ENCODE measurements around the gene LENG8.
"Not testable (repeated sequence)": the region's sequence is repeated elsewhere in the genome, so short reads cannot be mapped to it uniquely, and the experiment has no call there.

The LENG8 gene

GRCh38 chr19:54502518-54503048, 53.6 kb downstream of the LENG8 start, which contains the start of gene LAIR2:
Gene LAIR2, plus strand, starts transcription at chr19:54502831. Its CDS starts 88 bp downstream, at chr19:54502919.
- TF ChIP-seq, protein P1, sequence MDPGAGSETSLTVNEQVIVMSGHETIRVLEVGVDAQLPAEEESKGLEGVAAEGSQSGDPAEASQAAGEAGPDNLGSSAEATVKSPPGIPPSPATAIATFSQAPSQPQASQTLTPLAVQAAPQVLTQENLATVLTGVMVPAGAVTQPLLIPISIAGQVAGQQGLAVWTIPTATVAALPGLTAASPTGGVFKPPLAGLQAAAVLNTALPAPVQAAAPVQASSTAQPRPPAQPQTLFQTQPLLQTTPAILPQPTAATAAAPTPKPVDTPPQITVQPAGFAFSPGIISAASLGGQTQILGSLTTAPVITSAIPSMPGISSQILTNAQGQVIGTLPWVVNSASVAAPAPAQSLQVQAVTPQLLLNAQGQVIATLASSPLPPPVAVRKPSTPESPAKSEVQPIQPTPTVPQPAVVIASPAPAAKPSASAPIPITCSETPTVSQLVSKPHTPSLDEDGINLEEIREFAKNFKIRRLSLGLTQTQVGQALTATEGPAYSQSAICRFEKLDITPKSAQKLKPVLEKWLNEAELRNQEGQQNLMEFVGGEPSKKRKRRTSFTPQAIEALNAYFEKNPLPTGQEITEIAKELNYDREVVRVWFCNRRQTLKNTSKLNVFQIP (CRISPR knock-in tag; IDR thresholded peaks at IDR 0.05; ENCODE audit: borderline replicate concordance, low read depth): no peak
- TF ChIP-seq ZNF70 (CRISPR knock-in tag; IDR thresholded peaks at IDR 0.05) (no peak), GLIS3 (CRISPR knock-in tag; IDR thresholded peaks at IDR 0.05) (no peak), OSR1 (CRISPR knock-in tag; IDR thresholded peaks at IDR 0.05) (no peak), ZFP30 (CRISPR knock-in tag; IDR thresholded peaks at IDR 0.05) (no peak), TSHZ2 (CRISPR knock-in tag; IDR thresholded peaks at IDR 0.05) (no peak), ZC3H10 (CRISPR knock-in tag; IDR thresholded peaks at IDR 0.05) (no peak), BACH2 (CRISPR knock-in tag; IDR thresholded peaks at IDR 0.05; ENCODE audit: borderline replicate concordance) (no peak), TCF4 (CRISPR knock-in tag; IDR thresholded peaks at IDR 0.05; ENCODE audit: borderline replicate concordance) (no peak)
- ATAC-seq: no peak

GRCh38 chr19:54505542-54505941, 56.5 kb downstream of the LENG8 start:
- ATAC-seq: not testable (repeated sequence)

- TF ChIP-seq PATZ1 (CRISPR knock-in tag; IDR thresholded peaks at IDR 0.05; ENCODE audit: borderline replicate concordance) (no peak), ZNF70 (CRISPR knock-in tag; IDR thresholded peaks at IDR 0.05) (no peak), TOX (CRISPR knock-in tag; IDR thresholded peaks at IDR 0.05; ENCODE audit: borderline replicate concordance) (no peak), ZNF8 (CRISPR knock-in tag; IDR thresholded peaks at IDR 0.05) (no peak), ZNF565 (CRISPR knock-in tag; conservative IDR thresholded peaks at IDR 0.05; ENCODE audit: low read depth) (no peak), ESRRG (CRISPR knock-in tag; IDR thresholded peaks at IDR 0.05) (no peak), TCF4 (CRISPR knock-in tag; IDR thresholded peaks at IDR 0.05; ENCODE audit: borderline replicate concordance) (no peak)
- no peak for ATAC-seq
Observed at GRCh38 chr19:54506079-54506478, 57.1 kb downstream of the LENG8 start.

DNA sequence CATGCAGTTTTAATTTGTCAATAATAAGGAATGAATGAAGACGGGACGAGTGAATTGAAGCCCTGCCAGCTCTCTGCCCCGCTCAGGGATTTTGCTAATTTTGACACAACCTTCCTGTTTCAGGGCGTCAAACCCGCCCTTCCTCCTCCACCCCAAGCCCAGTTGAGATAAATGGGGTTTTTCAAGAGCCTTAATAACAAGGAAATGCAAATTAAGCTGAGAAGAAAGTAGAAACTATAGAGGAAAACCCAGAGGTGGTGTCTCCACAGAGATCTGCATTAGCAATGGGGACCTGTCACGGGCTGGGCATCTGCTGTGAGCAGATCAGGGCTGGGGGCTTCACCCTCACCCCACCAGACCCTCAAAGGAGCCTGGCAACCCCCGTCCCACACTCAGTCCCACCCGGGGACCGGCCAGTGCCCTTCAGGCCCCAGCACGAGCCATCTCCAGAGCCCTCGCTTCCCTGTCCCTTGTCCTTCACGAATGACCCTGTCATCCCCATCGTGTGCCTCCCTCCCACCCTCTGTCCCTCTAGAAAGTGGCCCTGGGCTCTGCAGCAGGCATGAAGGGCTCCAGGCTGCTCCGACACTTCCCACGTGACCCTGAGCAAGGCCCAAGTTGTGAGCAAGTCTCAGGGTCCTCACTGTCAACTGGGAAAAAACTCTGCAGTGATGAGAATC, 58.2 kb downstream of the LENG8 start:
- not testable (repeated sequence) for ATAC-seq

DNA sequence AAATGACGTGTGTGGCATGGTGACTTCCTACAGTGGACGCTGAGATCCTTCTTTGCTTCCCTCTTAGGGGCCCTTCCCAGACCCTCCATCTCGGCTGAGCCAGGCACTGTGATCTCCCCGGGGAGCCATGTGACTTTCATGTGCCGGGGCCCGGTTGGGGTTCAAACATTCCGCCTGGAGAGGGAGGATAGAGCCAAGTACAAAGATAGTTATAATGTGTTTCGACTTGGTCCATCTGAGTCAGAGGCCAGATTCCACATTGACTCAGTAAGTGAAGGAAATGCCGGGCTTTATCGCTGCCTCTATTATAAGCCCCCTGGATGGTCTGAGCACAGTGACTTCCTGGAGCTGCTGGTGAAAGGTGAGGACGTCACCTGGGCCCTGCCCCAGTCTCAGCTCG, 58.8 kb downstream of the LENG8 start:
- no peak for ATAC-seq
- TF ChIP-seq CSDC2 (CRISPR knock-in tag; IDR thresholded peaks at IDR 0.05) (no peak), ZNF8 (CRISPR knock-in tag; IDR thresholded peaks at IDR 0.05) (no peak), ZFP3 (CRISPR knock-in tag; IDR thresholded peaks at IDR 0.05) (no peak), ZNF565 (CRISPR knock-in tag; conservative IDR thresholded peaks at IDR 0.05; ENCODE audit: low read depth) (no peak), GLIS3 (CRISPR knock-in tag; IDR thresholded peaks at IDR 0.05) (no peak), RARB (CRISPR knock-in tag; IDR thresholded peaks at IDR 0.05) (no peak), ZFP30 (CRISPR knock-in tag; IDR thresholded peaks at IDR 0.05) (no peak), PATZ1 (CRISPR knock-in tag; IDR thresholded peaks at IDR 0.05; ENCODE audit: borderline replicate concordance) (no peak), PPARA (CRISPR knock-in tag; IDR thresholded peaks at IDR 0.05; ENCODE audit: borderline replicate concordance) (no peak), ESRRG (CRISPR knock-in tag; IDR thresholded peaks at IDR 0.05) (no peak), ZC3H10 (CRISPR knock-in tag; IDR thresholded peaks at IDR 0.05) (no peak), TSHZ2 (CRISPR knock-in tag; IDR thresholded peaks at IDR 0.05) (no peak), BACH2 (CRISPR knock-in tag; IDR thresholded peaks at IDR 0.05; ENCODE audit: borderline replicate concordance) (no peak), SNAI2 (CRISPR knock-in tag; IDR thresholded peaks at IDR 0.05) (no peak), TCF4 (CRISPR knock-in tag; IDR thresholded peaks at IDR 0.05; ENCODE audit: borderline replicate concordance) (no peak), ZNF70 (CRISPR knock-in tag; IDR thresholded peaks at IDR 0.05) (no peak)
- TF ChIP-seq, protein P1 (CRISPR knock-in tag; IDR thresholded peaks at IDR 0.05; ENCODE audit: borderline replicate concordance, low read depth): no peak
